Dermis microvascular lymphatic vessel endothelial cell (primary cell): ENCODE measurements around the gene HDLBP. TPM values are rescaled to one million over a fixed set of nuclear protein-coding genes. Genes with fewer than 3 reads are reported as not detected.
"Not testable (repeated sequence)": the region's sequence is repeated elsewhere in the genome, so short reads cannot be mapped to it uniquely, and the experiment has no call there.

Experiments
- DNase-seq, 2 donors: peaks; one replicate each; pipeline versions ENCODE4 v3.0.0 to v3.0.0-alpha.2; 2010; ENCODE audit warnings: low read depth in 2 of 2
- total RNA-seq: library from RNA; depleted of rRNA; stranded (reverse); fragments of >200 nt; gene quantifications from 2 replicates; pipeline ENCODE4 v1.2.1, GENCODE V29; 2014

HDLBP gene
- total RNA-seq, 1 donor from 2014 or later, result 660 TPM

- no peak for DNase-seq
Observed at GRCh38 chr2:241308832-241309500, 6.5 kb downstream of the HDLBP start.

- DNase-seq, result no peak
Observed at GRCh38 chr2:241308267-241308666, 7.2 kb downstream of the HDLBP start.

GRCh38 chr2:241307055-241307454 is 8.4 kb downstream of the HDLBP start:
- no peak for DNase-seq

- no peak for DNase-seq
Observed at GRCh38 chr2:241304039-241304670, 11.3 kb downstream of the HDLBP start.

GRCh38 chr2:241302759-241303651 is 12.5 kb downstream of the HDLBP start:
- DNase-seq, result no peak

- DNase-seq, result no peak
Observed at GRCh38 chr2:241302083-241302482, 13.4 kb downstream of the HDLBP start.

GRCh38 chr2:241300000-241300399 is 15.5 kb downstream of the HDLBP start:
- DNase-seq, result no peak

- no peak for DNase-seq
Observed at GRCh38 chr2:241298673-241299072, 16.8 kb downstream of the HDLBP start.

GRCh38 chr2:241296767-241297166 is 18.7 kb downstream of the HDLBP start:
- DNase-seq, result no peak

GRCh38 chr2:241295326-241296095 is 20.0 kb downstream of the HDLBP start:
- DNase-seq, result no peak

- not testable (repeated sequence) for DNase-seq
Observed at GRCh38 chr2:241293378-241293797, 22.1 kb downstream of the HDLBP start.

- no peak for DNase-seq
Observed at GRCh38 chr2:241291977-241292376, 23.5 kb downstream of the HDLBP start.

GRCh38 chr2:241291153-241291552 is 24.3 kb downstream of the HDLBP start:
- no peak for DNase-seq

- no peak for DNase-seq
Observed at GRCh38 chr2:241289597-241289996, 25.9 kb downstream of the HDLBP start.

GRCh38 chr2:241289053-241289452 is 26.4 kb downstream of the HDLBP start:
- no peak for DNase-seq

- DNase-seq, result no peak
Observed at GRCh38 chr2:241288324-241288888, 27.1 kb downstream of the HDLBP start.

GRCh38 chr2:241286348-241287090 is 29.0 kb downstream of the HDLBP start:
- DNase-seq, result peak in 1 of 2 donors; percentile 36

- no peak for DNase-seq
Observed at GRCh38 chr2:241285596-241285995, 29.9 kb downstream of the HDLBP start.

- DNase-seq, result no peak
Observed at GRCh38 chr2:241282555-241282954, 32.9 kb downstream of the HDLBP start.

- no peak for DNase-seq
Observed at GRCh38 chr2:241280291-241280690, 35.2 kb downstream of the HDLBP start.
